DMS153 (cell line): ENCODE data around the gene MPPED1.

Experiments used
- DNase-seq: peaks from one replicate; lab custom pipeline; 2025; lab: John Stamatoyannopoulos, UW

Gene MPPED1

DNA sequence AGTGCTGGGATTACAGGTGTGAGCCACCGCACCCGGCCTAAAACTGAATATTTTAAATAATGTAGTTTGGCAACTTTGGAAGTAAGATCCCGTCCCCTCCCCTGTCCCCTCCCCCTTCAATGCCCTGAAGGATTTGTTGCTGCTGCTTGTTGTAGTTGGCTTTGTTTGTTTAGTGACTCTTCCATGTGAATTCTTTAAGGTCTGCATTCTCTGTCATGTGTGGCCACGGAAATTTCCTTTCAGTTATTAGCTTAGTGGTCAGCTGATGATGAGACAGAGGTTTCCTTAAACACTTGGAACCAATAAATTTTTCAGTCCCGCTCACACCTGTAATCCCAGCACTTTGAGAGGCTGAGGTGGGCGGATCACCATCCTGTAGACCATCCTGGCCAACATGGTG is 109.9 kb downstream of the MPPED1 start:
- DNase-seq, result no peak

GRCh38 chr22:43526117-43526655 is 114.4 kb downstream of the MPPED1 start:
- no peak for DNase-seq

GRCh38 chr22:43526946-43527345 is 115.1 kb downstream of the MPPED1 start:
- DNase-seq, result no peak

- DNase-seq, result no peak
Observed at GRCh38 chr22:43528601-43529360, 117.0 kb downstream of the MPPED1 start.

DNA sequence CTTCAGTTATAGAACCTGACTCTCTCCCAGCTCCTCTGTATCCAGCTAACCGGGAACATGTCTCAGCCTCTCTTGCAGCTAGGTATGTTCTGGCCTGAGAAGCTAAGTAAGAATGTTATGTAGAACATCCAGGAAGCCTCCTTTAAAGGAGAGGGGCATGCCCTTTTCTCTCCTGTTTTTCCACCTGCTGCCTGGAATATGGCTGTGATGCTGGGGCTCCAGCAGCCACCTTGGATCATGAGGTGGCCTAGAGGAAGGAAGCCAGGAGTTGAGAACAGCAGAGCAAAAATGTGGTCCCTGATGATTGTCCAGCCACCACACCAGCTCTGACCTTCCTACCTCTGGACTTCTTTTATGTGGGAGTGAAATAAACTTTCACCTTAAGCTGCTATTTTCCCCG is 117.6 kb downstream of the MPPED1 start:
- DNase-seq, result no peak

- no peak for DNase-seq
Observed at GRCh38 chr22:43529934-43530333, 118.1 kb downstream of the MPPED1 start.

GRCh38 chr22:43530349-43531201 is 118.8 kb downstream of the MPPED1 start:
- no peak for DNase-seq

DNA sequence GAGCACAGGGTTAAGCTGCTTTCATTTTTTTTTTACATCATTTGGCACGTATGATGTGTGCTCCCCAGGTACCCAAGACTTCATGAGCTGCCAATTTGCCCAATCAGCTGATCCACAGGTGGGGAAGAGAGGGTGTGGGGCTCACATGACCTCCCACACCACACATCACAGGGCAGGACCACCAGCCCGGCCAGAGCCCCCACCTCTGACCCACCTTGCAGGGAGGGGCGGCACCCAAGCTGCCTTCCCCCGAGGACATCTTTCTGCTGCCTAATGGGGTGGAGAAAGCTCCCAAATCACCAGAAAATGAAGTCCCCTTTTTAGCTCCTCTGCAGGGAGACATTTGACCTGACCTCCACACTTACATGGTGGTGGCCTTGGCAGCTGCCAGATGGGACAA is 119.8 kb downstream of the MPPED1 start:
- no peak for DNase-seq

- no peak for DNase-seq
Observed at GRCh38 chr22:43532301-43533155, 120.7 kb downstream of the MPPED1 start.

DNA sequence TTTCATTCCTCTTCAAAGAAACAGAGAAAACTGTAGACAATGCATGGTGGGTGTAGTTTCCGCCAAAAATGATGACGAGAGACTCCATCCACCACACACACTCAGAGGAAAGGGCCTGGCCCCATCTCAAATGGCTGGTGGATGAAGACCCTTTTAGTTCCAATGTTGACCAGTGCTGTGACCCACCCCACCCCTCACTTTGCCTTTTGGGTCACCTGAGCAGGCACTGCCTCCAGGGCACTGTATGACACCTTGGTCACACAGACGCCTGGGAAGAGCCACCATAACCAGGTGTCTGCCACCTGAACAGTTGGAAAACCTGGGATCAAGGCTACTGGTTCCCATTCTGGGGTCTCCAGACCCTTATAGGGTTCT is 121.3 kb downstream of the MPPED1 start:
- DNase-seq, result no peak

DNA sequence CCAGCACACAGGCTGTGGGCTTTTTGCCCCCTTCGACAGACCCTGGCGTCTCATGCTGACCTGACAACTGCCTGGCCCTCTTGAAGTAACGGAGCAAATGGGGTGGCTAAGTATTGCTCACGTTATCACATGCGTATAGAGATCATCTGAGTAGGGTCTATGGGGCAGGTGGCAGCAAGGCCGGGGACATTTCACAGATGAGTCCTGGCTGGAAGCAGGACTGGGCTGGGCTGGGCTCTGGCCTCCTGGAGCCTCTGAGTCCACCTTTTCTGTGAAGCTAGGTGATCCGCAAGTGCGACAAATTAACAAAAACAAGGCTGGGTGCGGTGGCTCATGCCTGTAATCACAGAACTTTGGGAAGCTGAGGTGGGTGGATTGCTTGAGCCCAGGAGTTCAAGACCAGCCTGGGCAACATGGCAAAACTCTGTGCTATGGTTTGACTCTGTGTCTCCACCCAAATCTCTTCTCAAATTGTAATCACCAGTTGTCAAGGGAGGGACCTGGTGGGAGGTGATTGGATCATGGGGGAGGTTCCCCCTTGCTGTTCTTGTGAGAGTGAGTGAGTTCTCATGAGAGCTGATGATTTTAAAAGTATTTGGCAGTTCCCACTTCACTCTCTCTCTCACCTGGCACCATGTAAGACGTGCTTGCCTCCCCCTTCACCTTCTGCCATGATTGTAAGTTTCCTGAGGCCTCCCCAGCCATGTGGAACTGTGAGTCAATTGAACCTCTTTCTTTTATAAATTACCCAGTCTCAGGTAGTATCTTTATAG is 122.0 kb downstream of the MPPED1 start:
- no peak for DNase-seq

- no peak for DNase-seq
Observed at GRCh38 chr22:43534916-43535315, 123.1 kb downstream of the MPPED1 start.

DNA sequence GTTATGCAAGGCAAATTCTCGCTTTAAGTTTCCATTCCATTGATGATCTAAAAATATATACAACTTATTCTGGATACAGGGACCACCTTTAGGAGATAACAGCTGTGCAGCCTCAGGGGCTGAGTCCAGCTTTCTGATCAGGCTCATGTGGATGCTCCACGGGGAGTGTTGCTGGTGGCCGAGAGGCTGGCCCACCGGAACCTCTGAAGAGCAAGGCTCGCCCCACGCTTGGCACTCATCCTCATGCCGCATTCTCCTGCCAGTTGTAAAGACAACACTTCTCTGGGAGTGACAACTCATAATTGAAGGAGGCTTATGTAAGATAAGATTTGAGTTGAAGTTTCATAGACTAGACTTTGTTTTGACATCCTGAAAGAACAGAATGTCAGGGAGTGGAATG is 123.5 kb downstream of the MPPED1 start:
- DNase-seq, result no peak

- no peak for DNase-seq
Observed at GRCh38 chr22:43535741-43536140, 123.9 kb downstream of the MPPED1 start.

GRCh38 chr22:43537019-43537585 is 125.3 kb downstream of the MPPED1 start:
- no peak for DNase-seq

DNA sequence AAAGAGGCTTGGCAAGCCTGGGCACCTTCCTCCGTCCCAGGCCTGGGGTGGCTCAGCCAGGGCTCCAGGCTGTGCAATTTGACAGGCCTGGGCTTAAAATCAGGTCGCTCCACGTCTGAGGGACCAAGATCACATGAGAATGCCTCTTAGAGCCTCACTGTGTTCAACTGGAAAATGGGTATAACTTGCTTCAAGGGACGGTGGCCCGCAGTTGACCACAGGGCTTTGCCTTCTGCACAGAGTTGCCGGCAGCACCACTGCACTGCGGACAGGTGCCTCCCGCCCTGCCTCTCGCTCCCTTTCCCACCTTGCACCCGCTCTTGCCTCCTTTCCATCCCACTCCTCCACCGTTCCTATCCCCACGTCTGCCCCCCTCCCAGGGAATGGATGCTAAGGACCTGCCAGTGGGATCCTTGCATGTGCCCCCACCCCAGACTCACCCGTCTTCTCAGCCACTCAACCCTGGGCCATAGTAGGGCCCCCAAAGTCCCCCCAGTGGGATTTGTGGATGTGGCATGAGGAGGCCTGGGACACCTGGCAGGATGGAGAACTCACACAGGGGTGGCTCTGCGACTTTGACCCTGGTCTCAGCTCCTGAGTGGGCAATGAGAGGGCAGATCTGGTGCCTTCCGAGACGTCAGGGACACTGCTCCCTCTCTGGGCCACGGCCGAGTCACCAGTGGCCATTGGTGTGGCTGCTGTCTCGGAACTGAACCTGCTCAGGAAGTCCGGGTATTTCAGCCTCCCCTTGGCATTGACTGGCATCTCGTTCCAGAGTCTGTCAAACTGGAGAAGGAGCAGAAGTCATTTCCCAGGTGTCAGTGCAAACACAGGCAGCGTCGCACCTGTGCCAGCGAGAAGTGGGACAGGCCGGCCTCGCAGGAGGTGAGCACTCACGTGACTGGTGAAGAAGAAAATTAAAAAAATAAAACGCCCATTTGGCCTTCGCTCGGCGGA is 128.0 kb downstream of the MPPED1 start:
- DNase-seq, result no peak

GRCh38 chr22:43540529-43540923 is 128.7 kb downstream of the MPPED1 start:
- DNase-seq, result no peak

GRCh38 chr22:43541022-43541421 is 129.2 kb downstream of the MPPED1 start:
- no peak for DNase-seq

- DNase-seq, result no peak
Observed at GRCh38 chr22:43541462-43542407, 129.9 kb downstream of the MPPED1 start.
